Psoas muscle (tissue), 8 donors: ENCODE measurements around the gene TBC1D4. TPM values are rescaled to one million over a fixed set of nuclear protein-coding genes. Genes with fewer than 3 reads are reported as not detected.

Experiments
- ATAC-seq, 4 donors: fragments of 200-7000 bp; cut with Tn5 transposase; one replicate each; pipeline ENCODE4 v1.9.1; 2020; ENCODE audit warnings: moderate library complexity in 3 of 4, mild to moderate bottlenecking in 2 of 4
- DNase-seq, 2 donors: peaks; one replicate each; pipeline ENCODE4 v3.0.0-alpha.2; 2020
- H3K27ac ChIP-seq: fragments of 200-600 bp; one replicate; pipeline ENCODE4 v1.8.0; 2022
- H3K27me3 ChIP-seq, 3 donors: fragments of 200-600 bp in 1 of 3; one replicate each; pipeline versions ENCODE4 v1.6.1 to v1.8.0; 2013 to 2022; ENCODE audit warnings: low read length in 2 of 3, mild to moderate bottlenecking in 2 of 3, moderate library complexity in 1 of 3; ENCODE audit not compliant: insufficient read depth in 3 of 3
- H3K36me3 ChIP-seq, 2 donors: fragments of 200-600 bp in 1 of 2; one replicate each; pipeline versions ENCODE4 v1.6.1 to v1.8.0; 2013 to 2022; ENCODE audit warnings: low read depth in 1 of 2, mild to moderate bottlenecking in 1 of 2, moderate library complexity in 1 of 2; ENCODE audit not compliant: insufficient read depth in 1 of 2
- H3K4me1 ChIP-seq: fragments of 200-600 bp; one replicate; pipeline ENCODE4 v1.8.0; 2022
- H3K4me3 ChIP-seq: fragments of 200-600 bp; one replicate; pipeline ENCODE4 v1.8.0; 2022; ENCODE audit warnings: mild to moderate bottlenecking
- H3K9me3 ChIP-seq: fragments of 200-600 bp; one replicate; pipeline ENCODE4 v1.8.0; 2022
- WGBS, 3 donors: extraction: QIAGEN DNeasy Blood & Tissue Kit; methylation state at CpG; one replicate each; pipeline versions ENCODE4 v1.1.6 to v1.1.7; 2013; 5-methylcytosine and 5-hydroxymethylcytosine counted together
- intact Hi-C, 2 donors: fragments of 100-400 bp; cut with DNase I; formaldehyde crosslinking; loops; one replicate each; pipeline versions ENCODE4 v1.11.0 to v1.14.2; 2022
- polyA plus RNA-seq, 3 donors: library from polyadenylated mRNA; stranded (reverse); fragments of 200-250 nt; gene quantifications; one replicate each; pipeline ENCODE4 v1.2.3, GENCODE V29; 2013
- total RNA-seq, 4 donors: library from RNA; stranded (reverse); fragmentation: NEBNext Ultra II Directional in 2 of 4; extraction: Animal tissue kit (Norgen Biotek cat#: 25700) in 2 of 4; gene quantifications; one replicate each; pipeline versions ENCODE4 v1.2.1 to v1.2.4, GENCODE V29; 2021 to 2023
- TF ChIP-seq, protein P1 (sequence below): fragments of 200-600 bp; IDR thresholded peaks from one replicate; pipeline ENCODE4 v1.8.0; 2022; ENCODE audit warnings: antibody characterized with exemption
- donor health status: healthy with polysubstance abuse.
- donor health status: DM: no; HTN: no; CAD: no; lungs with moderate emphysema.
- donor health status: Bipolar disorder and iron deficiency.
- donor health status: healthy.
- donor health status: DM: yes; HTN: yes; CAD: no.
- donor health status: DM: no; HTN: no; CAD: no.
- donor health status: DM: no; HTN: no; CAD: no.
- donor health status: DM: yes; HTN: yes; CAD: no.

The TBC1D4 gene
- total and polyA plus RNA-seq, 7 donors: 3.1 to 127 (median 89.9) TPM

DNA sequence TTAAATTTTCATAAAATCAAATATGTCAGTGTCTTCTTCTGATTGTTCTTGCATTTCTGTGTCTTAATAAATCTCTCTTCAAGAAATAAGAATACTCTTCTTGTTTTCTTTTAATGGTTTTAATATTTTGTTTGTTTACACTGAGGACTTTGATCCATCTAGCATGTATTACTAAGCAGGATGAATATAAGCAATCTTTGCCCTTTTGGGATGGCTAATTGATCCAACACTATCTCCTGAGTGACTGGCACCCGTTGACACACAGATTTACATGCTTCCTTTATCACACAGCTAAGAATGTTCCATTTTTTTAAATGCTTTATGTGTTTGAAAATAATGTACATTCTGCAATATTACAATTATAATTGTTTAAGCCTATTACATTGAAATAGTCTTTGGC, 134.5 kb downstream of the TBC1D4 start:
- no peak for DNase-seq
- TF ChIP-seq, protein P1, sequence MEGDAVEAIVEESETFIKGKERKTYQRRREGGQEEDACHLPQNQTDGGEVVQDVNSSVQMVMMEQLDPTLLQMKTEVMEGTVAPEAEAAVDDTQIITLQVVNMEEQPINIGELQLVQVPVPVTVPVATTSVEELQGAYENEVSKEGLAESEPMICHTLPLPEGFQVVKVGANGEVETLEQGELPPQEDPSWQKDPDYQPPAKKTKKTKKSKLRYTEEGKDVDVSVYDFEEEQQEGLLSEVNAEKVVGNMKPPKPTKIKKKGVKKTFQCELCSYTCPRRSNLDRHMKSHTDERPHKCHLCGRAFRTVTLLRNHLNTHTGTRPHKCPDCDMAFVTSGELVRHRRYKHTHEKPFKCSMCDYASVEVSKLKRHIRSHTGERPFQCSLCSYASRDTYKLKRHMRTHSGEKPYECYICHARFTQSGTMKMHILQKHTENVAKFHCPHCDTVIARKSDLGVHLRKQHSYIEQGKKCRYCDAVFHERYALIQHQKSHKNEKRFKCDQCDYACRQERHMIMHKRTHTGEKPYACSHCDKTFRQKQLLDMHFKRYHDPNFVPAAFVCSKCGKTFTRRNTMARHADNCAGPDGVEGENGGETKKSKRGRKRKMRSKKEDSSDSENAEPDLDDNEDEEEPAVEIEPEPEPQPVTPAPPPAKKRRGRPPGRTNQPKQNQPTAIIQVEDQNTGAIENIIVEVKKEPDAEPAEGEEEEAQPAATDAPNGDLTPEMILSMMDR: no peak
- Histone ChIP-seq H3K36me3 (peaks cover 0 to 44% of the 10 kb centered on the region in 2 donors), H3K4me1 (no peaks in the 10 kb centered on the region), H3K27ac (no peak overlapping the region), H3K9me3 (no peaks in the 10 kb centered on the region), H3K27me3 (no peaks in the 10 kb centered on the region), H3K4me3 (no peak overlapping the region)
- 95 to 98% (median 98%) methylated on average over 1 of the region's 1 CpG for WGBS, 3 donors
- ATAC-seq: no peak
- intact Hi-C loops: no loop called here

DNA sequence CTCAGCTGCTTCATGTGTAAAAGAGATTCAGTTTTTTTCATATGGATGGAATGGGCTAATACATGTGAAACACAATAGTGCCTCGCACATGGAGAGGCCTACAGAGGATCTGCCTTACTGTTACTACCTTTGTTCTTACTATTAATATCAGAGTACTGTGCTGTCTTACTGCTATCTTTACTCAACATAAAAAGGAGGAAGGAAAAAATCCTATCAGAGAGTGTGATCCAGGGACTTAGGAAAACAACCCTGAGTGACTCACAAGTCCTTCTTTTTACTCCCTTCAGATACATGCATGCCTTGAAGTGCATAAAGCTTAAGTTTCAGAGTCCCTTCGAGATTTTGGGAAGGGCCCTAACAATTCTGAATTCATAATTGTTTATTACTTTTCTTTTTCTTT, 136.8 kb downstream of the TBC1D4 start:
- H3K4me3 ChIP-seq: no peak overlapping the region
- H3K9me3 ChIP-seq: no peaks in the 10 kb centered on the region
- H3K27ac ChIP-seq: peak overlapping the region; percentile 7
- H3K4me1 ChIP-seq: no peaks in the 10 kb centered on the region
- peaks cover 3 to 65% of the 10 kb centered on the region in 2 donors for H3K36me3 ChIP-seq
- peak in 2 of 4 donors; percentile 25 to 37 for ATAC-seq
- intact Hi-C loops: no loop called here
- no peaks in the 10 kb centered on the region for H3K27me3 ChIP-seq
- DNase-seq: no peak
- WGBS, 3 donors: 70 to 79% (median 71%) methylated on average over 2 of the region's 2 CpGs
- TF ChIP-seq, protein P1: no peak

GRCh38 chr13:75341028-75341427, 140.9 kb downstream of the TBC1D4 start:
- Histone ChIP-seq H3K27me3 (no peaks in the 10 kb centered on the region), H3K4me1 (no peaks in the 10 kb centered on the region), H3K9me3 (no peaks in the 10 kb centered on the region), H3K27ac (no peak overlapping the region), H3K36me3 (peaks cover 3 to 81% of the 10 kb centered on the region in 2 donors), H3K4me3 (no peak overlapping the region)
- intact Hi-C loops: no loop called here
- WGBS, 3 donors: 95 to 99% (median 97%) methylated on average over 5 of the region's 5 CpGs
- no peak for DNase-seq
- no peak for ATAC-seq
- TF ChIP-seq, protein P1: no peak

DNA sequence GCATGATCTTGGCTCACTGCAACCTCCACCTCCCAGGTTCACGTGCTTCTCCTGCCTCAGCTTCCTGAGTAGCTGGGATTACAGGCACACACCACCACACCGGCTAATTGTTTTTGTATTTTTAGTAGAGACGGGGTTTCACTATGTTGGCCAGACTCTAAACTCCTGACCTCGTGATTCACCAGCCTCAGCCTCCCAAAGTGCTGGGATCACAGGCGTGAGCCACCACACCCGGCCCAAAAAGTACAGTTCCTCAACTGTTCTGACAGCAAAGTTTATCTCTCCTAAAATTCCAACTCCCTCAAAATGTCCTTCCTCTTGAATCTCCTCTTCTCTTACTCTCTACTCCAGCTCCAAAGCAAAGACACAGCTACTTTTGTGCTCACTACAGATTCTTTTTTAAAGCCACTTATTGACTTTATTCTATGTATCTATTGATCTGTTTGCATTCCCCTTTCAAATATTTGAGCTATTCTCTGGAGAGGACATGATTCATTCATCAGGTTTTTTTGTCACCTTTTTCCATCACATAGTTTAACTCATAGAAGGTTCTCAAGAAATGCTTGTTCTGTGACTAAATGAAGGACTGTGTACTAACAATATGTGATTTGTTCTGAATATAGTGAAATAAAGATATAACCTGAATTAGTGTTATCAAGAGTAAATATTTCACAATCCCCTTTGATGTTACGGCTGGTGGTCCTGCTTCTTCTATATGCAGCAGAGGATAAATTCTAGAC, 142.2 kb downstream of the TBC1D4 start:
- H3K9me3 ChIP-seq: no peaks in the 10 kb centered on the region
- H3K27me3 ChIP-seq: no peaks in the 10 kb centered on the region
- DNase-seq (no peak), ATAC-seq (no peak)
- intact Hi-C loops: no loop called here
- H3K4me1 ChIP-seq: peaks cover 1% of the 10 kb centered on the region
- no peak overlapping the region for H3K4me3 ChIP-seq
- peaks cover 3 to 89% of the 10 kb centered on the region in 2 donors for H3K36me3 ChIP-seq
- no peak overlapping the region for H3K27ac ChIP-seq
- TF ChIP-seq, protein P1: no peak
- 94 to 97% (median 97%) methylated on average over 7 of the region's 7 CpGs for WGBS, 3 donors
